ENCODE measurements around the gene GALNTL6.

DNA sequence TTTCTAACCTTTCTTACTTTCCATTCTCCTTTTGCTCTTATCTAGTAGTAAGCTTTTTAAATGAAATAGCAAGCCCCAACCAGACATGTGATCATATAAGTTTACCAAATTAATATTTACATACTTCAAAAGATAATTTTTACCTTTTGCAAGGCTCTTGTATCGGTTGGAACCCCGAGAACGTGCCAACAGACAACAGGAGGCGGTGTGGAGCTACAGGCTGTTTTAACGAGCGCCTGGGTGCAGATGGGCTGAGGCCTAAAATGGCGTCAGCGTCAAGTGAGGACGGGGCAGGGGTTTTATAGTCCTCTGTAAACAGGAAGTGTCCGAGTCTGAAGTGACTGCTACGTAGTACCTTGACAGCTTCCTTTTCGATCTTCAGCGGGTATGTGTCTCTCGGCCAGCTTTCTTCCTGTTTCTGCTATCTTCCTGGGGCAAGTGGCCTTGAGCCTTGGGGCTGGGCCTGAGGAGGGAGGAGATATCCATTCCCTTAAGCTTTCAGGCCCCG is 342.7 kb downstream of the GALNTL6 start:
- TF ChIP-seq POLR2A (IDR thresholded peaks at IDR 0.05) (no peak), POLR2AphosphoS5 (IDR thresholded peaks at IDR 0.05) (no peak)
- TF ChIP-seq, protein P1, sequence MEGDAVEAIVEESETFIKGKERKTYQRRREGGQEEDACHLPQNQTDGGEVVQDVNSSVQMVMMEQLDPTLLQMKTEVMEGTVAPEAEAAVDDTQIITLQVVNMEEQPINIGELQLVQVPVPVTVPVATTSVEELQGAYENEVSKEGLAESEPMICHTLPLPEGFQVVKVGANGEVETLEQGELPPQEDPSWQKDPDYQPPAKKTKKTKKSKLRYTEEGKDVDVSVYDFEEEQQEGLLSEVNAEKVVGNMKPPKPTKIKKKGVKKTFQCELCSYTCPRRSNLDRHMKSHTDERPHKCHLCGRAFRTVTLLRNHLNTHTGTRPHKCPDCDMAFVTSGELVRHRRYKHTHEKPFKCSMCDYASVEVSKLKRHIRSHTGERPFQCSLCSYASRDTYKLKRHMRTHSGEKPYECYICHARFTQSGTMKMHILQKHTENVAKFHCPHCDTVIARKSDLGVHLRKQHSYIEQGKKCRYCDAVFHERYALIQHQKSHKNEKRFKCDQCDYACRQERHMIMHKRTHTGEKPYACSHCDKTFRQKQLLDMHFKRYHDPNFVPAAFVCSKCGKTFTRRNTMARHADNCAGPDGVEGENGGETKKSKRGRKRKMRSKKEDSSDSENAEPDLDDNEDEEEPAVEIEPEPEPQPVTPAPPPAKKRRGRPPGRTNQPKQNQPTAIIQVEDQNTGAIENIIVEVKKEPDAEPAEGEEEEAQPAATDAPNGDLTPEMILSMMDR (IDR thresholded peaks at IDR 0.05): no peak
